A549 (cell line): ENCODE results near the gene VIT. TPM values are rescaled to one million over a fixed set of nuclear protein-coding genes. Genes with fewer than 3 reads are reported as not detected.

Source experiments
- ATAC-seq, 2 experiments: fragments of 200-7000 bp in 1 of 2; fragments of >200 bp in 1 of 2; cut with Nextera tagmentation in 1 of 2; cut with Tn5 transposase in 1 of 2; 3 replicates each; pipeline versions ENCODE4 v1.8.0 to v1.9.1; 2018 to 2020; ENCODE audit warnings: mild to moderate bottlenecking in 1 of 2, moderate library complexity in 1 of 2
- CTCF ChIA-PET: fragments of 300-600 bp; sonication (Branson Sonifier 250); formaldehyde crosslinking; extraction: SDS; loops from one replicate; lab custom pipeline; 2021; ENCODE audit warnings: antibody characterized with exemption, inconsistent platforms; lab: Yijun Ruan, JAX
- POLR2A ChIA-PET: fragments of 350-600 bp; formaldehyde crosslinking; extraction: SDS; loops from one replicate; lab custom pipeline; 2021; ENCODE audit warnings: antibody characterized with exemption, inconsistent platforms; lab: Yijun Ruan, JAX
- DNase-seq, 2 experiments: peaks; one replicate each; pipeline versions ENCODE4 v3.0.0 to v3.0.0-alpha.2; 2011 to 2016; ENCODE audit warnings: low read depth in 1 of 2, low spot score in 1 of 2
- FAIRE-seq: peaks from 2 replicates; lab custom pipeline; 2011; peaks lifted over from hg19 to GRCh38; lab: Jason Lieb, UNC
- H3K27ac ChIP-seq, 2 experiments: fragments of >200 bp; sonication (Bioruptor Twin); formaldehyde crosslinking; 3 replicates each; pipeline ENCODE4 v1.5.1; 2016 to 2017
- H3K4me1 ChIP-seq: fragments of >200 bp; sonication (Bioruptor Twin); formaldehyde crosslinking; 3 replicates; pipeline ENCODE4 v1.6.1; 2016
- H3K4me2 ChIP-seq: fragments of >200 bp; sonication (Bioruptor Twin); formaldehyde crosslinking; 3 replicates; pipeline ENCODE4 v1.6.1; 2016
- H3K4me3 ChIP-seq: fragments of >200 bp; sonication (Bioruptor Twin); formaldehyde crosslinking; 3 replicates; pipeline ENCODE4 v1.5.1; 2016
- H3K9me3 ChIP-seq: fragments of >200 bp; sonication (Bioruptor Twin); formaldehyde crosslinking; 3 replicates; pipeline ENCODE4 v1.6.1; 2016
- CEBPB ChIP-seq, 2 experiments: fragments of >200 bp in 1 of 2; sonication (Bioruptor Twin) in 1 of 2; formaldehyde crosslinking in 1 of 2; IDR thresholded peaks; 2 replicates each; pipeline ENCODE4 v1.6.1; 2012 to 2016
- CTCF ChIP-seq: fragments of >200 bp; sonication (Bioruptor Twin); formaldehyde crosslinking; IDR thresholded peaks from 3 replicates; pipeline ENCODE4 v1.5.1; 2016
- FOXS1 ChIP-seq: fragments of 250-450 bp; sonication (Bioruptor Pico); IDR thresholded peaks from 2 replicates; pipeline ENCODE4 v1.5.0; 2020; ENCODE audit warnings: mild to moderate bottlenecking, moderate library complexity
- GATA3 ChIP-seq: IDR thresholded peaks from 2 replicates; pipeline ENCODE4 v1.6.1; 2012; ENCODE audit warnings: borderline replicate concordance
- HOXB13 ChIP-seq: fragments of 250-450 bp; sonication (Bioruptor Pico); IDR thresholded peaks from 2 replicates; pipeline ENCODE4 v1.5.0; 2020; ENCODE audit warnings: low read depth, mild to moderate bottlenecking, moderate library complexity
- HOXB5 ChIP-seq: fragments of 250-450 bp; sonication (Bioruptor Pico); IDR thresholded peaks from 2 replicates; pipeline ENCODE4 v1.5.0; 2020; ENCODE audit warnings: mild to moderate bottlenecking, moderate library complexity
- JUN ChIP-seq, 2 experiments: fragments of >200 bp; sonication (Bioruptor Twin); formaldehyde crosslinking; IDR thresholded peaks; 2 replicates in 1 of 2; 3 replicates in 1 of 2; pipeline ENCODE4 v1.6.1; 2016 to 2017
- KDM1A ChIP-seq: fragments of 200-600 bp; sonication (generic); IDR thresholded peaks from 2 replicates; pipeline ENCODE4 v1.6.1; 2016; ENCODE audit warnings: low read depth, mild to moderate bottlenecking
- MAFK ChIP-seq: fragments of 450-650 bp; IDR thresholded peaks from 2 replicates; pipeline ENCODE4 v1.6.1; 2014; ENCODE audit not compliant: partially characterized antibody
- MAX ChIP-seq: IDR thresholded peaks from 2 replicates; pipeline ENCODE4 v1.6.1; 2012
- MAZ ChIP-seq: fragments of 150-350 bp; IDR thresholded peaks from 2 replicates; pipeline ENCODE4 v1.6.1; 2014; ENCODE audit warnings: antibody characterized with exemption, low read depth, low read length, borderline replicate concordance
- PHF8 ChIP-seq: fragments of 200-600 bp; sonication (generic); IDR thresholded peaks from 2 replicates; pipeline ENCODE4 v1.6.1; 2016; ENCODE audit warnings: low read depth, mild to moderate bottlenecking, antibody characterized with exemption, moderate library complexity, borderline replicate concordance
- RAD21 ChIP-seq, 2 experiments: fragments of >200 bp in 1 of 2; sonication (Bioruptor Twin) in 1 of 2; formaldehyde crosslinking in 1 of 2; IDR thresholded peaks in 1 of 2; conservative IDR thresholded peaks in 1 of 2; 2 replicates in 1 of 2; 3 replicates in 1 of 2; pipeline ENCODE4 v1.6.1; 2012 to 2018; ENCODE audit warnings: inconsistent platforms in 1 of 2
- RARB ChIP-seq: fragments of 250-450 bp; sonication (Bioruptor Pico); IDR thresholded peaks from 2 replicates; pipeline ENCODE4 v1.8.0; 2021; ENCODE audit warnings: mild to moderate bottlenecking, moderate library complexity
- RCOR1 ChIP-seq: fragments of 150-350 bp; IDR thresholded peaks from 2 replicates; pipeline ENCODE4 v1.6.1; 2014; ENCODE audit warnings: antibody characterized with exemption, low read length, low read depth
- RFX5 ChIP-seq: fragments of 450-650 bp; IDR thresholded peaks from 2 replicates; pipeline ENCODE4 v1.7.1; 2014; ENCODE audit warnings: antibody characterized with exemption, mild to moderate bottlenecking, moderate library complexity
- ZC3H11A ChIP-seq: fragments of 450-650 bp; IDR thresholded peaks from 2 replicates; pipeline ENCODE4 v1.6.1; 2014; ENCODE audit warnings: antibody characterized with exemption, mild to moderate bottlenecking
- ZNF302 ChIP-seq: fragments of 250-450 bp; sonication (Bioruptor Pico); IDR thresholded peaks from 2 replicates; pipeline ENCODE4 v1.9.0; 2021; ENCODE audit warnings: inconsistent platforms, mild to moderate bottlenecking, moderate library complexity
- WGBS: methylation state at CpG from one replicate; pipeline ENCODE4 v1.1.6; 2017; ENCODE audit errors: missing lambda C conversion rate; 5-methylcytosine and 5-hydroxymethylcytosine counted together
- polyA plus RNA-seq, 4 experiments: library from polyadenylated mRNA; depleted of rRNA in 3 of 4; stranded (reverse); fragments of >200 nt; fragmentation: RNase III in 1 of 4; extraction: RNeasy Plus Mini Kit Qiagen cat#74134 plus additional on column Dnase treatment in 1 of 4; gene quantifications; 2 replicates in 3 of 4; 3 replicates in 1 of 4; pipeline ENCODE4 v1.2.3, GENCODE V29; 2011 to 2017
- TF ChIP-seq, protein P1 (sequence below): fragments of 200-600 bp; sonication (generic); IDR thresholded peaks from 2 replicates; pipeline ENCODE4 v1.6.1; 2016; ENCODE audit warnings: antibody characterized with exemption, mild to moderate bottlenecking, moderate library complexity
- TF ChIP-seq, protein P2 (sequence below): fragments of >200 bp; sonication (Bioruptor Twin); formaldehyde crosslinking; IDR thresholded peaks from 3 replicates; pipeline ENCODE4 v1.6.1; 2016

The VIT gene
- polyA plus RNA-seq, 2 of the 4 experiments (the other 2 are of a cell fraction), result not detected

GRCh38 chr2:36705326-36706020, 9.0 kb downstream of the VIT start (continued):
- TF ChIP-seq ZC3H11A (no peak), HOXB13 (CRISPR knock-in tag) (no peak), GATA3 (no peak), FOXS1 (CRISPR knock-in tag) (no peak)

GRCh38 chr2:36706021-36706876, 9.7 kb downstream of the VIT start:
- WGBS, result 73% methylated on average over 5 of the region's 5 CpGs
- no peak for TF ChIP-seq RFX5
- no peak for TF ChIP-seq RARB (CRISPR knock-in tag)
- no peak for TF ChIP-seq FOXS1 (CRISPR knock-in tag)
- no peak for TF ChIP-seq MAZ
- TF ChIP-seq RCOR1, result no peak
- TF ChIP-seq CTCF, result no peak
- no peak for TF ChIP-seq ZNF302 (CRISPR knock-in tag)
- TF ChIP-seq JUN (IDR thresholded peaks at IDR 0.05), result no peak
- TF ChIP-seq PHF8, result no peak
- TF ChIP-seq RAD21 (conservative IDR thresholded peaks at IDR 0.05 in 1 of 2, IDR thresholded peaks at IDR 0.05 in 1 of 2), result no peak
- FAIRE-seq (no peak), DNase-seq (no peak), ATAC-seq (no peak)
- Histone ChIP-seq H3K4me2 (no peak overlapping the region), H3K4me3 (no peak overlapping the region), H3K27ac (no peak overlapping the region), H3K9me3 (peaks cover 9% of the 10 kb centered on the region), H3K4me1 (no peaks in the 10 kb centered on the region)
- ChIA-PET CTCF (no interaction called here), POLR2A (no interaction called here)

- H3K4me2 ChIP-seq, result no peak overlapping the region
- no peaks in the 10 kb centered on the region for H3K4me1 ChIP-seq
- ChIA-PET CTCF (no interaction called here), POLR2A (no interaction called here)
- DNase-seq (no peak), ATAC-seq (peak; percentile 42 to 60; a peak in 2 of 6 replicates), FAIRE-seq (no peak)
- TF ChIP-seq CEBPB (IDR thresholded peaks at IDR 0.05), result no peak
- TF ChIP-seq ZNF302 (CRISPR knock-in tag), result no peak
- TF ChIP-seq, protein P1, sequence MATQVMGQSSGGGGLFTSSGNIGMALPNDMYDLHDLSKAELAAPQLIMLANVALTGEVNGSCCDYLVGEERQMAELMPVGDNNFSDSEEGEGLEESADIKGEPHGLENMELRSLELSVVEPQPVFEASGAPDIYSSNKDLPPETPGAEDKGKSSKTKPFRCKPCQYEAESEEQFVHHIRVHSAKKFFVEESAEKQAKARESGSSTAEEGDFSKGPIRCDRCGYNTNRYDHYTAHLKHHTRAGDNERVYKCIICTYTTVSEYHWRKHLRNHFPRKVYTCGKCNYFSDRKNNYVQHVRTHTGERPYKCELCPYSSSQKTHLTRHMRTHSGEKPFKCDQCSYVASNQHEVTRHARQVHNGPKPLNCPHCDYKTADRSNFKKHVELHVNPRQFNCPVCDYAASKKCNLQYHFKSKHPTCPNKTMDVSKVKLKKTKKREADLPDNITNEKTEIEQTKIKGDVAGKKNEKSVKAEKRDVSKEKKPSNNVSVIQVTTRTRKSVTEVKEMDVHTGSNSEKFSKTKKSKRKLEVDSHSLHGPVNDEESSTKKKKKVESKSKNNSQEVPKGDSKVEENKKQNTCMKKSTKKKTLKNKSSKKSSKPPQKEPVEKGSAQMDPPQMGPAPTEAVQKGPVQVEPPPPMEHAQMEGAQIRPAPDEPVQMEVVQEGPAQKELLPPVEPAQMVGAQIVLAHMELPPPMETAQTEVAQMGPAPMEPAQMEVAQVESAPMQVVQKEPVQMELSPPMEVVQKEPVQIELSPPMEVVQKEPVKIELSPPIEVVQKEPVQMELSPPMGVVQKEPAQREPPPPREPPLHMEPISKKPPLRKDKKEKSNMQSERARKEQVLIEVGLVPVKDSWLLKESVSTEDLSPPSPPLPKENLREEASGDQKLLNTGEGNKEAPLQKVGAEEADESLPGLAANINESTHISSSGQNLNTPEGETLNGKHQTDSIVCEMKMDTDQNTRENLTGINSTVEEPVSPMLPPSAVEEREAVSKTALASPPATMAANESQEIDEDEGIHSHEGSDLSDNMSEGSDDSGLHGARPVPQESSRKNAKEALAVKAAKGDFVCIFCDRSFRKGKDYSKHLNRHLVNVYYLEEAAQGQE, result no peak
- TF ChIP-seq MAX, result no peak
- TF ChIP-seq, protein P2, sequence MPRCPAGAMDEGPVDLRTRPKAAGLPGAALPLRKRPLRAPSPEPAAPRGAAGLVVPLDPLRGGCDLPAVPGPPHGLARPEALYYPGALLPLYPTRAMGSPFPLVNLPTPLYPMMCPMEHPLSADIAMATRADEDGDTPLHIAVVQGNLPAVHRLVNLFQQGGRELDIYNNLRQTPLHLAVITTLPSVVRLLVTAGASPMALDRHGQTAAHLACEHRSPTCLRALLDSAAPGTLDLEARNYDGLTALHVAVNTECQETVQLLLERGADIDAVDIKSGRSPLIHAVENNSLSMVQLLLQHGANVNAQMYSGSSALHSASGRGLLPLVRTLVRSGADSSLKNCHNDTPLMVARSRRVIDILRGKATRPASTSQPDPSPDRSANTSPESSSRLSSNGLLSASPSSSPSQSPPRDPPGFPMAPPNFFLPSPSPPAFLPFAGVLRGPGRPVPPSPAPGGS, result no peak
- TF ChIP-seq JUN (IDR thresholded peaks at IDR 0.05), result no peak
- TF ChIP-seq HOXB5 (CRISPR knock-in tag), result no peak
- TF ChIP-seq KDM1A, result no peak
- TF ChIP-seq MAFK, result no peak
- H3K4me3 ChIP-seq, result no peak overlapping the region
- peaks cover 10% of the 10 kb centered on the region for H3K9me3 ChIP-seq
- H3K27ac ChIP-seq, result no peak overlapping the region
- 55% methylated on average over 5 of the region's 5 CpGs for WGBS
Observed at GRCh38 chr2:36707050-36707449, 10.5 kb downstream of the VIT start.
